H9 (cell line): ENCODE measurements around the gene RET. TPM values are rescaled to one million over a fixed set of nuclear protein-coding genes. Genes with fewer than 3 reads are reported as not detected.

ENCODE experiments used
- DNase-seq: peaks from one replicate; pipeline ENCODE4 v3.0.0-alpha.2; 2017
- H2AFZ ChIP-seq: one replicate; pipeline ENCODE4 v1.6.1; 2013; ENCODE audit warnings: mild to moderate bottlenecking, low read length, control low read depth, moderate library complexity
- H2AK5ac ChIP-seq: 2 replicates; pipeline ENCODE4 v1.6.1; 2013; ENCODE audit warnings: low read length, control low read depth, mixed read lengths; ENCODE audit not compliant: insufficient read length
- H2BK120ac ChIP-seq: one replicate; pipeline ENCODE4 v1.6.1; 2013; ENCODE audit warnings: low read depth, mild to moderate bottlenecking, low read length, control low read depth, inconsistent platforms; ENCODE audit not compliant: poor library complexity, severe bottlenecking
- H2BK12ac ChIP-seq: 2 replicates; pipeline ENCODE4 v1.6.1; 2013; ENCODE audit warnings: low read length, control low read depth, mixed read lengths, low read depth; ENCODE audit not compliant: insufficient read length
- H2BK15ac ChIP-seq: 2 replicates; pipeline ENCODE4 v1.6.1; 2013; ENCODE audit warnings: low read depth, low read length, control low read depth
- H2BK20ac ChIP-seq: one replicate; pipeline ENCODE4 v1.6.1; 2013; ENCODE audit warnings: low read depth, mild to moderate bottlenecking, low read length, control low read depth, inconsistent platforms; ENCODE audit not compliant: poor library complexity, severe bottlenecking
- H2BK5ac ChIP-seq: 2 replicates; pipeline ENCODE4 v1.6.1; 2013; ENCODE audit warnings: low read length, control low read depth, mixed read lengths; ENCODE audit not compliant: insufficient read length
- H3K14ac ChIP-seq: 2 replicates; pipeline ENCODE4 v1.6.1; 2013; ENCODE audit warnings: low read length, control low read depth; ENCODE audit not compliant: insufficient read depth
- H3K18ac ChIP-seq: 2 replicates; pipeline ENCODE4 v1.6.1; 2013; ENCODE audit warnings: low read depth, mild to moderate bottlenecking, mixed read lengths, low read length, control low read depth; ENCODE audit not compliant: insufficient read length
- H3K23ac ChIP-seq: 2 replicates; pipeline ENCODE4 v1.6.1; 2013; ENCODE audit warnings: low read length, control low read depth, mixed read lengths, low read depth; ENCODE audit not compliant: insufficient read length
- H3K23me2 ChIP-seq: 2 replicates; pipeline ENCODE4 v1.6.1; 2013; ENCODE audit warnings: low read depth, mild to moderate bottlenecking, mixed read lengths, low read length, control low read depth; ENCODE audit not compliant: insufficient read length, poor library complexity, severe bottlenecking
- H3K27ac ChIP-seq: 2 replicates; pipeline ENCODE4 v1.5.1; 2013; ENCODE audit warnings: low read length, control low read depth, mixed read lengths, low read depth; ENCODE audit not compliant: insufficient read length
- H3K27me3 ChIP-seq: 2 replicates; pipeline ENCODE4 v1.6.1; 2013; ENCODE audit warnings: low read length, control low read depth, inconsistent platforms; ENCODE audit not compliant: insufficient read depth
- H3K4ac ChIP-seq: 2 replicates; pipeline ENCODE4 v1.6.1; 2013; ENCODE audit warnings: low read depth, mild to moderate bottlenecking, control low read depth, inconsistent platforms, low read length, moderate library complexity
- H3K4me1 ChIP-seq: 2 replicates; pipeline ENCODE4 v1.6.1; 2013; ENCODE audit warnings: low read length, control low read depth, inconsistent platforms; ENCODE audit not compliant: insufficient read depth
- H3K4me2 ChIP-seq: 2 replicates; pipeline ENCODE4 v1.6.1; 2013; ENCODE audit warnings: low read length, control low read depth, mixed read lengths; ENCODE audit not compliant: insufficient read length, insufficient read depth
- H3K56ac ChIP-seq: 2 replicates; pipeline ENCODE4 v1.6.1; 2013; ENCODE audit warnings: low read depth, mild to moderate bottlenecking, mixed read lengths, low read length, control low read depth; ENCODE audit not compliant: insufficient read length
- H3K79me1 ChIP-seq: 2 replicates; pipeline ENCODE4 v1.6.1; 2013; ENCODE audit warnings: low read depth, mild to moderate bottlenecking, moderate library complexity, low read length, control low read depth, inconsistent platforms; ENCODE audit not compliant: insufficient read depth, poor library complexity, severe bottlenecking
- H3K79me2 ChIP-seq: 2 replicates; pipeline ENCODE4 v1.6.1; 2013; ENCODE audit warnings: low read length, control low read depth, inconsistent platforms; ENCODE audit not compliant: insufficient read depth
- H3K9ac ChIP-seq: 2 replicates; pipeline ENCODE4 v1.6.1; 2013; ENCODE audit warnings: low read length, control low read depth, mixed read lengths; ENCODE audit not compliant: insufficient read length; ENCODE audit errors: extremely low read depth
- H3K9me3 ChIP-seq: one replicate; pipeline ENCODE4 v1.6.1; 2013; ENCODE audit warnings: low read depth, low read length, inconsistent platforms; ENCODE audit not compliant: control insufficient read depth
- H3T11ph ChIP-seq: one replicate; pipeline ENCODE4 v1.6.1; 2013; ENCODE audit warnings: mild to moderate bottlenecking, low read length, control low read depth, inconsistent platforms
- H4K20me1 ChIP-seq: one replicate; pipeline ENCODE4 v1.6.1; 2013; ENCODE audit not compliant: control insufficient read depth, insufficient read length, insufficient read depth
- H4K5ac ChIP-seq: 2 replicates; pipeline ENCODE4 v1.6.1; 2013; ENCODE audit warnings: low read depth, mild to moderate bottlenecking, mixed read lengths, low read length, control low read depth; ENCODE audit not compliant: insufficient read length
- H4K8ac ChIP-seq: replicated peaks from 2 replicates; pipeline ENCODE4 v1.6.1; 2013; ENCODE audit warnings: low read length, control low read depth, mixed read lengths, low read depth; ENCODE audit not compliant: insufficient read length
- H4K91ac ChIP-seq: 2 replicates; pipeline ENCODE4 v1.6.1; 2013; ENCODE audit warnings: low read depth, mild to moderate bottlenecking, moderate library complexity, mixed read lengths, low read length, control low read depth; ENCODE audit not compliant: insufficient read length
- H3K27ac Mint-ChIP-seq, 3 experiments: 2 replicates in 2 of 3; 3 replicates in 1 of 3; pipeline ENCODE4 v1.8.0; 2020 to 2021; ENCODE audit warnings: mixed read lengths in 3 of 3, mild to moderate bottlenecking in 1 of 3, moderate library complexity in 1 of 3
- H3K27me3 Mint-ChIP-seq: 2 replicates; pipeline ENCODE4 v1.8.0; 2021; ENCODE audit warnings: low read depth, mild to moderate bottlenecking, moderate library complexity, mixed read lengths
- H3K36me3 Mint-ChIP-seq, 3 experiments: 2 replicates in 2 of 3; 3 replicates in 1 of 3; pipeline ENCODE4 v1.8.0; 2020 to 2021; ENCODE audit warnings: low read depth in 3 of 3, mixed read lengths in 3 of 3; ENCODE audit not compliant: insufficient read depth in 1 of 3
- H3K4me1 Mint-ChIP-seq, 2 experiments: 2 replicates each; pipeline ENCODE4 v1.8.0; 2020; ENCODE audit warnings: mixed read lengths in 2 of 2
- H3K4me3 Mint-ChIP-seq, 2 experiments: 2 replicates in 1 of 2; 3 replicates in 1 of 2; pipeline ENCODE4 v1.8.0; 2020 to 2021; ENCODE audit warnings: mild to moderate bottlenecking in 2 of 2, mixed read lengths in 2 of 2, moderate library complexity in 1 of 2
- H3K9me3 Mint-ChIP-seq, 2 experiments: 2 replicates in 1 of 2; 3 replicates in 1 of 2; pipeline ENCODE4 v1.8.0; 2020; ENCODE audit warnings: mild to moderate bottlenecking in 2 of 2, mixed read lengths in 2 of 2, moderate library complexity in 1 of 2
- CTCF ChIP-seq: fragments of 200-600 bp; sonication (generic); conservative IDR thresholded peaks from 3 replicates; pipeline ENCODE4 v1.8.0; 2021; ENCODE audit warnings: antibody characterized with exemption, mild to moderate bottlenecking
- WGBS: extraction: QIAGEN DNeasy Blood & Tissue Kit; methylation state at CpG from one replicate; pipeline ENCODE4 v1.1.7; 2013; ENCODE audit warnings: missing lambda C conversion rate, low lambda C conversion rate, mixed read lengths; ENCODE audit not compliant: insufficient read length; ENCODE audit errors: extremely low coverage; 5-methylcytosine and 5-hydroxymethylcytosine counted together
- total RNA-seq: library from RNA; stranded (reverse); gene quantifications from 2 replicates; pipeline ENCODE4 v1.2.1, GENCODE V29; 2021

Gene RET
- total RNA-seq, 1 experiment from 2014 or later = 12.2 TPM

GRCh38 chr10:43064331-43065075 lies 12.4 kb upstream of the RET start:
- no peak for DNase-seq
- H3K4ac ChIP-seq = no peak overlapping the region
- H3K23ac ChIP-seq = no peak overlapping the region
- no peak overlapping the region; the same call in 1 of the 2 replicates for H3K14ac ChIP-seq
- no peak overlapping the region for H3K18ac ChIP-seq
- no CpG with 5 or more reads among the region's 11 CpGs for WGBS
- no peaks in the 10 kb centered on the region for H3K23me2 ChIP-seq
- H2BK5ac ChIP-seq = no peak overlapping the region
- H3K27me3 ChIP-seq = no peaks in the 10 kb centered on the region
- H3K36me3 Mint-ChIP-seq = no peaks in the 10 kb centered on the region
- H4K5ac ChIP-seq = no peak overlapping the region
- no peak overlapping the region for H3K4me3 Mint-ChIP-seq
- no peaks in the 10 kb centered on the region for H3K79me2 ChIP-seq
- H2BK120ac ChIP-seq = no peak overlapping the region
- no peaks in the 10 kb centered on the region for H3K4me1 ChIP-seq
- H2AK5ac ChIP-seq = no peak overlapping the region
- H3K27ac Mint-ChIP-seq = no peak overlapping the region
- H2BK15ac ChIP-seq = no peak overlapping the region
- H3K27me3 Mint-ChIP-seq = peaks cover 22% of the 10 kb centered on the region
- H2AFZ ChIP-seq = no peak overlapping the region
- no peak overlapping the region for H2BK20ac ChIP-seq
- TF ChIP-seq CTCF = no peak
- H4K8ac ChIP-seq = no peak overlapping the region
- no peak overlapping the region for H3K9ac ChIP-seq
- H3K27ac ChIP-seq = no peak overlapping the region
- peaks cover 16 to 17% of the 10 kb centered on the region in 2 experiments for H3K4me1 Mint-ChIP-seq
- no peaks in the 10 kb centered on the region; a peak in 1 of 5 replicates for H3K9me3 Mint-ChIP-seq
- no peaks in the 10 kb centered on the region for H3K79me1 ChIP-seq
- H4K91ac ChIP-seq = no peak overlapping the region
- H3K9me3 ChIP-seq = no peaks in the 10 kb centered on the region
- H3K4me2 ChIP-seq = no peak overlapping the region
- no peak overlapping the region for H3T11ph ChIP-seq
- H2BK12ac ChIP-seq = no peak overlapping the region
- no peaks in the 10 kb centered on the region for H4K20me1 ChIP-seq
- no peak overlapping the region for H3K56ac ChIP-seq
